BE2C (cell line): Measurements from ENCODE around the gene EYS.
"Not testable (repeated sequence)": the region's sequence is repeated elsewhere in the genome, so short reads cannot be mapped to it uniquely, and the experiment has no call there.

Experiments
- DNase-seq: peaks from one replicate; pipeline ENCODE4 v3.0.0-alpha.2; 2020
- H3K27me3 ChIP-seq: fragments of 250-450 bp; sonication (Bioruptor Pico); 2 replicates; pipeline ENCODE4 v1.5.1; 2020; ENCODE audit warnings: mild to moderate bottlenecking
- H3K36me3 ChIP-seq: fragments of 250-450 bp; sonication (Bioruptor Pico); 2 replicates; pipeline ENCODE4 v1.5.1; 2020; ENCODE audit warnings: mild to moderate bottlenecking
- H3K4me1 ChIP-seq: fragments of 250-450 bp; sonication (Bioruptor Pico); 2 replicates; pipeline ENCODE4 v1.5.1; 2020
- H3K4me3 ChIP-seq: 2 replicates; pipeline ENCODE4 v1.5.1; 2011; ENCODE audit warnings: low read depth, low read length
- H3K9me3 ChIP-seq: fragments of 250-450 bp; sonication (Bioruptor Pico); 2 replicates; pipeline ENCODE4 v1.5.1; 2020
- TF ChIP-seq, protein P1 (sequence below): IDR thresholded peaks from 2 replicates; pipeline ENCODE4 v1.5.1; 2012; ENCODE audit warnings: mild to moderate bottlenecking, low read depth, low read length

EYS gene

DNA sequence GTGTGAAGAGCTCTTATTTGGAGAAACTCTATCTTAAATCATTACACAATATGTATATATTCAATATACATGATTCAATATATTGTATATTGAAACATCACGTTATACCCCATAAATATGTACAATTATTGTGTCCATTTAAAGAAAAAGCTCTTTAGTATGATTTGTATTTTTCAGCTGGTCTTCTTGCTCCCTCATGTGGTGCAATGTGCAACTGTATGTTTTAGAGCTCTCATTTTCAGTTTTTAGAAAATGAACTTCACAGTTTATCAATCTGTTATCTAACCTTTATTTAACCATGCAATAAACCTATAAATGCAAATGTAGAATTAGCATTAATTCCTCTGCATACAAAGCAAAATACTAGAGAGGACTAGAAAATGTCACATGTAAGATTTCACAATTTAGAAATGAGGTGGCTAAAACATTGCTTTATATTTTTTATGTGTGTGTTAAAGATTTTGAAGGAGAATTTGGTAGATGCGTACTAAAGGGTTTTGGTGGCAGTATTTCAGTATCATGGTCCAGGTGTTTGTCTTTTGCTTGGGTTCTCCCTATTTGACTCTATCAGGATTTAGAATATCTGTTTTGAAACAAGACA is 1904.3 kb downstream of the EYS start:
- TF ChIP-seq, protein P1, sequence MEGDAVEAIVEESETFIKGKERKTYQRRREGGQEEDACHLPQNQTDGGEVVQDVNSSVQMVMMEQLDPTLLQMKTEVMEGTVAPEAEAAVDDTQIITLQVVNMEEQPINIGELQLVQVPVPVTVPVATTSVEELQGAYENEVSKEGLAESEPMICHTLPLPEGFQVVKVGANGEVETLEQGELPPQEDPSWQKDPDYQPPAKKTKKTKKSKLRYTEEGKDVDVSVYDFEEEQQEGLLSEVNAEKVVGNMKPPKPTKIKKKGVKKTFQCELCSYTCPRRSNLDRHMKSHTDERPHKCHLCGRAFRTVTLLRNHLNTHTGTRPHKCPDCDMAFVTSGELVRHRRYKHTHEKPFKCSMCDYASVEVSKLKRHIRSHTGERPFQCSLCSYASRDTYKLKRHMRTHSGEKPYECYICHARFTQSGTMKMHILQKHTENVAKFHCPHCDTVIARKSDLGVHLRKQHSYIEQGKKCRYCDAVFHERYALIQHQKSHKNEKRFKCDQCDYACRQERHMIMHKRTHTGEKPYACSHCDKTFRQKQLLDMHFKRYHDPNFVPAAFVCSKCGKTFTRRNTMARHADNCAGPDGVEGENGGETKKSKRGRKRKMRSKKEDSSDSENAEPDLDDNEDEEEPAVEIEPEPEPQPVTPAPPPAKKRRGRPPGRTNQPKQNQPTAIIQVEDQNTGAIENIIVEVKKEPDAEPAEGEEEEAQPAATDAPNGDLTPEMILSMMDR = peak; percentile 76
- DNase-seq = peak; percentile 28
- no peaks in the 10 kb centered on the region for H3K36me3 ChIP-seq

DNA sequence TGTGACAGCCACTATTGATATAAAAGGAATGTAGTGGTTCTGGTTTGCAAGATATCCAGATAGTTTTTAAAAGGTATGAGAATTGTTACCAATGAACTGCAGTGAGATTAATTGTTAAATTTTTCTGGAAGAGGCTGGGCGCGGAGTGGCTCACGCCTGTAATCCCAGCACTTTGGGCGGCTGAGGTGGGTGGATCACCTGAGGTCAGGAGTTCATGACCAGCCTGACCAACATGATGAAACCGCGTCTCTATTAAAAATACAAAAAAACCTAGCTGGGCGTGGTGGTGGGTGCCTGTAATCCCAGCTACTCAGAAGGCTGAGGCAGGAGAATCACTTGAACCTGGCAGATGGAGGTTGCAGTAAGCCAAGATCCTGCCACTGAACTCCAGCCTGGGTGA is 1906.6 kb downstream of the EYS start:
- not testable (repeated sequence) for H3K27me3 ChIP-seq, H3K36me3 ChIP-seq, H3K4me3 ChIP-seq, DNase-seq, H3K9me3 ChIP-seq
- H3K4me1 ChIP-seq = peaks cover 16% of the 10 kb centered on the region

More for the DNA sequence above, 1904.3 kb downstream of the EYS start:
- Histone ChIP-seq H3K27me3 (no peaks in the 10 kb centered on the region), H3K4me3 (no peak overlapping the region), H3K4me1 (peaks cover 25% of the 10 kb centered on the region), H3K9me3 (no peaks in the 10 kb centered on the region)

DNA sequence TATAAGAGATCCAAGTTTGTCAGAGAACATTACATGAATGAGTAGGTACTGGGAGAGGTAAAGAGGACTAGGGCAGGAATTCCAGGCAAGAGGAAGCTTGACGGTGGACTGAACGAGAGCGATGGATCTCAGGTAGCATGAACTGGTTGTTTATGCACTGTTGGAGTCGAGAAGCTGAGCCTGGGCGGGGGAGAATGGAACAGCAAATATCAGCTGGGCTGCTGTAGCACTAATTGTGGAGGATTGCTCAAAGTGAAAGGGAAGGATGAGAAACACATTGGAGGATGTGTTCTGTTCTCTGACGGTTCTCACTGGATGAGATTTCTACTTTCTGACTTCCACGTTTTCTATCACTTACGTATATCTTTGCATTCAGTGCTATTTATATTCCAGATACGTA is 1907.2 kb downstream of the EYS start:
- Histone ChIP-seq H3K27me3 (no peaks in the 10 kb centered on the region), H3K4me1 (peaks cover 13% of the 10 kb centered on the region), H3K9me3 (no peaks in the 10 kb centered on the region), H3K4me3 (no peak overlapping the region), H3K36me3 (no peaks in the 10 kb centered on the region)
- TF ChIP-seq, protein P1 = no peak
- DNase-seq = no peak

DNA sequence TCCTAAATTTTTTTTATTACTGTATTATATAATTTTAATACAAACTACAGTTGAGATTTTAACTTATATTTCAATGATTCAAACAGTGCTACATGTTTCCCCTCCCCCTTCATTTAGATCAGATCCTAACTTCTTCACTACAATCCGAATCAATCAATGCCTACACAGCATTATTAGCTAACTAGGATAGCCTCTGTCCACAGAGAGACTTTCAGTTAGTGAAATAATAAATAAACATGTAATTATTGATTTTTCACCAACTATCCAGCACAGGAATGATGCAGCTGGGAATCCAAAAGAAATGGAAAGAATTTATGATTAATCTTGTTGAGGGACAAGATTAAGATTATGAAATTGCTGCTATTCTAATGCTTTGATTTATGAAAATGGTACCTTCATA is 1907.7 kb downstream of the EYS start:
- Histone ChIP-seq H3K9me3 (no peaks in the 10 kb centered on the region), H3K27me3 (no peaks in the 10 kb centered on the region), H3K36me3 (no peaks in the 10 kb centered on the region), H3K4me1 (peaks cover 12% of the 10 kb centered on the region), H3K4me3 (no peak overlapping the region)
- TF ChIP-seq, protein P1 = no peak
- DNase-seq = no peak

DNA sequence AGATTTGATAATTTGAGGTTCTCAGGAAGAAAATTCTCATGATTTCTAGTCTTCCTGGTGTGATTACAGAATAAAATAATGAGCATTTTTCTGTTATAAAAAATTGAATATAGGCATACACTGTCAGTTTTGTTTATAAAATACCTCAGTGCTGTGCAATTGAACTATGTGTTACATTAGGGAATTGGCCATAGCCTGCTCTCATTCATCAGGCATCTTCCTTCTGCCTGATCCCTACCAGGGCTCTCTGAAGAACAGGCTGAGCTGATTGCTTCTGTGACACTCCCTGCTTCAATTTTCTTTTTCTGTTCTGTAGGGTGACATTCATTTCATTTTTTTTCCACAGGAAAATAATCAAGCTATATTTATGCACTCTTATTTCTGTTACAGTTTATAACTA is 1908.6 kb downstream of the EYS start:
- Histone ChIP-seq H3K4me1 (peaks cover 2% of the 10 kb centered on the region), H3K9me3 (no peaks in the 10 kb centered on the region), H3K27me3 (no peaks in the 10 kb centered on the region), H3K4me3 (no peak overlapping the region), H3K36me3 (no peaks in the 10 kb centered on the region)
- no peak for DNase-seq
- TF ChIP-seq, protein P1 = no peak

DNA sequence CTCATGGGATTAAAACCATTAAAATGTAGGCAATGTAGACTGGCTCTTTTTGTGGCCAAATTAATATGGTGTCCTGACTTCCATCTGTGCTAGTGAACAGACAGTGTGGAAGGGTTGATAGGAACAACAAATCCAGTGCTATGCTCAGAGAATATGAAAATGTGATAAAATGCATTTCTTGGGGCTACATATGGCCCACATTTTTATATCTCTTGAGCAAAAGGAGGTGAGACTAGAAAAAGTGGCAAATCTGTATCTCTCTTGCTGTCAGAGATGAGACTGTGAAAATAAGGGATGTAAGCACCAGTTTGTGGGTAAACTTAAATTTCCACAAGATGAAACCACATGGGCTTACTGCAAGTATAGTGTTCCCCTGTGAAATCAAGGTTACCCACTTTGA is 1909.3 kb downstream of the EYS start:
- Histone ChIP-seq H3K4me3 (no peak overlapping the region), H3K4me1 (no peaks in the 10 kb centered on the region; the same call in 1 of the 2 replicates), H3K27me3 (no peaks in the 10 kb centered on the region), H3K36me3 (no peaks in the 10 kb centered on the region), H3K9me3 (no peaks in the 10 kb centered on the region)
- TF ChIP-seq, protein P1 = no peak
- no peak for DNase-seq
